Suprapubic skin (tissue), 3 donors: ENCODE data around the gene PRDX2.

Experiments
- CTCF ChIP-seq, 2 donors: fragments of 200-600 bp in 1 of 2; fragments of 450-650 bp in 1 of 2; sonication (generic) in 1 of 2; IDR thresholded peaks; one replicate each; pipeline ENCODE4 v1.5.1; 2016 to 2019; ENCODE audit warnings: antibody characterized with exemption in 2 of 2, mild to moderate bottlenecking in 1 of 2, moderate library complexity in 1 of 2
- EP300 ChIP-seq: sonication (generic); formaldehyde crosslinking; IDR thresholded peaks from one replicate; pipeline ENCODE4 v1.6.1; 2017; ENCODE audit warnings: antibody characterized with exemption

GRCh38 chr19:12796146-12797071, 5.2 kb downstream of the PRDX2 start:
- TF ChIP-seq EP300, result no peak
- peak; percentile 88 to 95 for TF ChIP-seq CTCF (IDR thresholded peaks at IDR 0.05)
